Measurements from ENCODE around the gene CALN1.

- TF ChIP-seq CTCF (IDR thresholded peaks at IDR 0.05; ENCODE audit: insufficient read depth, low read depth, low read length) (no peak), EZH2 (IDR thresholded peaks at IDR 0.05; ENCODE audit: insufficient read depth, low read length) (no peak)
Observed at GRCh38 chr7:72326811-72327210, 85.3 kb downstream of the CALN1 start.

Data from astrocyte (in vitro differentiated cells and primary cell).